Stomach (tissue), 4 donors: ENCODE data around the gene HOXC11.

Experiments used
- CTCF ChIP-seq, 7 experiments: fragments of 450-650 bp in 4 of 7; fragments of 200-600 bp in 3 of 7; sonication (generic) in 3 of 7; IDR thresholded peaks; one replicate each; pipeline ENCODE4 v1.5.1; 2016 to 2019; ENCODE audit warnings: antibody characterized with exemption in 7 of 7, control low read depth in 2 of 7, mild to moderate bottlenecking in 1 of 7
- EP300 ChIP-seq: sonication (generic); formaldehyde crosslinking; IDR thresholded peaks from one replicate; pipeline ENCODE4 v1.6.1; 2017; ENCODE audit warnings: antibody characterized with exemption
- POLR2A ChIP-seq, 4 donors: fragments of 450-650 bp; IDR thresholded peaks; one replicate each; pipeline ENCODE4 v1.6.1; 2016; ENCODE audit warnings: antibody characterized with exemption in 4 of 4, control low read depth in 2 of 4, mild to moderate bottlenecking in 1 of 4, moderate library complexity in 1 of 4
- POLR2AphosphoS5 ChIP-seq, 3 donors: sonication (generic); formaldehyde crosslinking; IDR thresholded peaks; one replicate each; pipeline ENCODE4 v1.6.1; 2016; ENCODE audit warnings: antibody characterized with exemption in 3 of 3

DNA sequence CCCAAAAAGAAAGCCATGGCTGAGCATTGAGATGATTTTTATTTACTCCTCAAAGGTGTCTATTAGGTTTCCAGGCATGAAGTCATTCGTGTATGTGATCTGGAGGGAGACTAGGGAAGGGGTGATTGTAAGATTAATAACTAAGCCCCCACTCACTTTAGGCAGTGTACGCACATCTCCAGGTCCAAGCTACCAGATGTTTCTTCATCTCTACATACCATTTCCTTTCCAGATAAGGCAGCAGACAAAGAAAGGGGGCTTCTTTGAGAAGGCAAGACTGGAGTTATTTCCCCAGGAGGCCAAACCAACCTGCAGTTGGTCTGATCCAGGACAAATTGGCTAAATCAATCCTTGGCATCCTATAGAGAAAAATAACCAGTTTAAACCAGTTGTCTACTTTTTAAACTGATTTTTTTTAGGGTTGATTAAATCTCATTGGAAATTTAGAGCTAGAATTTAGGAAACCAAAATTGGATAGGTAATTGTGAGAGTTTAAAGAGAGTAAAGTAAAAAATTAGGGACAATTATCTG, 30.4 kb upstream of the HOXC11 start:
- TF ChIP-seq CTCF (IDR thresholded peaks at IDR 0.05) (no peak), POLR2AphosphoS5 (IDR thresholded peaks at IDR 0.05) (no peak), POLR2A (IDR thresholded peaks at IDR 0.05) (no peak), EP300 (no peak)
